ENCODE measurements around the gene NECAP2. TPM values are rescaled to one million over a fixed set of nuclear protein-coding genes. Genes with fewer than 3 reads are reported as not detected.
"Not testable (repeated sequence)": the region's sequence is repeated elsewhere in the genome, so short reads cannot be mapped to it uniquely, and the experiment has no call there.

NECAP2 gene
- total and polyA plus RNA-seq, 12 donors: 7.9 to 34.0 (median 13.0) TPM

- no peak for TF ChIP-seq CTCF (IDR thresholded peaks at IDR 0.05)
- Histone ChIP-seq H3K27ac (no peak overlapping the region), H3K4me1 (no peaks in the 10 kb centered on the region), H3K9me3 (no peaks in the 10 kb centered on the region), H3K36me3 (peaks cover 0 to 47% (median 9%) of the 10 kb centered on the region in 9 donors), H3K27me3 (no peaks in the 10 kb centered on the region), H3K4me3 (no peak overlapping the region)
- intact Hi-C loops (cut with DNase I): loop anchor here in 1 of 10 donors (10.0 kb wide), 1 partner anchor 46 kb away; the partner anchor contains the start of gene NECAP2
- ATAC-seq (no peak), DNase-seq (no peak)
- 84 to 87% methylated on average over 9 of the region's 9 CpGs for WGBS, 2 donors
Observed at GRCh38 chr1:16491056-16491675, 50.6 kb downstream of the NECAP2 start.

GRCh38 chr1:16492937-16493336, 52.4 kb downstream of the NECAP2 start:
- ATAC-seq, H3K4me1 ChIP-seq, H3K27me3 ChIP-seq, DNase-seq, H3K4me3 ChIP-seq, H3K9me3 ChIP-seq, H3K27ac ChIP-seq: not testable (repeated sequence)
- intact Hi-C loops (cut with DNase I): loop anchor here in 1 of 10 donors (10.0 kb wide), 1 partner anchor 48 kb away; the partner anchor contains the start of gene NECAP2
- WGBS, 2 donors: 86 to 88% methylated on average over 7 of the region's 7 CpGs
- H3K36me3 ChIP-seq: peaks cover 0 to 30% (median 0%) of the 10 kb centered on the region in 9 donors

GRCh38 chr1:16493731-16494130, 53.2 kb downstream of the NECAP2 start:
- intact Hi-C loops (cut with DNase I): loop anchor here in 1 of 10 donors (10.0 kb wide), 1 partner anchor 49 kb away; the partner anchor contains the start of gene NECAP2
- not testable (repeated sequence) for H3K27ac ChIP-seq, H3K4me1 ChIP-seq, H3K27me3 ChIP-seq, ATAC-seq, H3K9me3 ChIP-seq, DNase-seq, H3K4me3 ChIP-seq
- H3K36me3 ChIP-seq: peaks cover 0 to 22% (median 0%) of the 10 kb centered on the region in 9 donors
- 93 to 96% methylated on average over 9 of the region's 9 CpGs for WGBS, 2 donors

- peak in 1 of 9 donors; percentile 10 for TF ChIP-seq CTCF (IDR thresholded peaks at IDR 0.05)
- not testable (repeated sequence) for DNase-seq, H3K9me3 ChIP-seq, H3K36me3 ChIP-seq, H3K27me3 ChIP-seq, H3K4me3 ChIP-seq, ATAC-seq
- Histone ChIP-seq H3K27ac (peak overlapping the region in 2 of 10 donors; percentile 72 to 93), H3K4me1 (peaks cover 0 to 22% (median 14%) of the 10 kb centered on the region in 9 donors)
- intact Hi-C loops (cut with DNase I): loop anchor here in 3 of 10 donors (5.0 to 10.0 kb wide), 2 partner anchors 53 to 55 kb away; partner anchors contain the start of gene NECAP2 (in 3 of the 3)
- 86 to 87% methylated on average over 5 of the region's 5 CpGs for WGBS, 2 donors
Observed at GRCh38 chr1:16497474-16497904, 57.0 kb downstream of the NECAP2 start.

- peak overlapping the region in 9 of 10 donors; percentile 72 to 93 (median 87) for H3K27ac ChIP-seq
- intact Hi-C loops (cut with DNase I): loop anchor here in 3 of 10 donors (5.0 to 10.0 kb wide), 2 partner anchors 53 to 56 kb away; partner anchors contain the start of gene NECAP2 (in 3 of the 3)
Observed at GRCh38 chr1:16498047-16498446, 57.5 kb downstream of the NECAP2 start.

More at GRCh38 chr1:16498047-16498446, 57.5 kb downstream of the NECAP2 start:
- peak overlapping the region; percentile 59 to 90 (median 80) for H3K4me3 ChIP-seq
- not testable (repeated sequence) for H3K9me3 ChIP-seq, H3K27me3 ChIP-seq, DNase-seq, ATAC-seq, H3K36me3 ChIP-seq
- peaks cover 0 to 22% (median 14%) of the 10 kb centered on the region in 9 donors for H3K4me1 ChIP-seq
- 35 to 39% methylated on average over 10 of the region's 10 CpGs for WGBS, 2 donors
